NCI-H82 treated with DMSO at 0.1 percent for 48 hours (cell line): ENCODE data around the gene MLLT10.

Source experiments
- DNase-seq: peaks from one replicate; lab custom pipeline; 2025; ENCODE audit not compliant: unreplicated experiment; lab: John Stamatoyannopoulos, UW

The MLLT10 gene

DNA sequence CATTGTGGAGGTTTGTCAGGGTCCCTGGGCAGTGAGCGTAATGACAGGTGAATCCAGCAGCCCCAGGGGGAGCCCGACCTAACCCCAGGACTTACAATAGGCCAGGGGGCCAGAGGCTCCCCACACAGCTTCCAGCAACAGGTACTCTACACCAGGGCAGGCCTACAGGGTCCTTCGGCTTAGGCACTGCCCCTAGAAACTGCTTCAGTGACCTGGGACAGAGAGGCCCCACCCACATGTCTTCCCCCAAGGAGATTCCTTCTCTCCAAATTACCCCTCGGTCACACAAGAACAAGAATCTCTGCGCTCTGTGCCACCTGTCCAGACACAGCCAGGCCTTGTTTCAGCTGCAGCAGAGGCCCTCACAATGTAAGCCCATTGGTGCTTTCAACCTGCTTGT, 32.9 kb upstream of the MLLT10 start:
- DNase-seq = no peak

GRCh38 chr10:21501731-21502347, 32.2 kb upstream of the MLLT10 start:
- no peak for DNase-seq

- no peak for DNase-seq
Observed at GRCh38 chr10:21502348-21502740, 31.7 kb upstream of the MLLT10 start.

DNA sequence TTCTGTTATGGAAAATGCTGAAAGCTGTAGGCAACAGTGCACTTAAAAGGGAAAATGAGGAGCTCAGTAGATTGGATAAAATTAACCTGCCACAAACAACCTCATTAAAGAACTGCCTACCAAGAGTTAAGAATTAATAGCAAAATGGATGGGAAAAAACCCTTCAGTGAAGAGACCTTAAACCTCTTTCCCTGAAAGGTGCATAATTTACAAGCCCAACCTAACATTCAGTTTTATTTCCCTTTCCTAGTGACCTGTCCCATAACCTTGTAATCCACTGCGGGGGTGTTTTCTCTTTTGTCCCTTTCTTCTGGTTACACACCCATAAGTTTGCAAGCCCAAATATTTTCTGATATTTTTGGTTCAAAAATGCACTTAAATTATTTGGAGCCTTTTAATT, 30.5 kb upstream of the MLLT10 start:
- DNase-seq = no peak

GRCh38 chr10:21505711-21506278, 28.2 kb upstream of the MLLT10 start:
- no peak for DNase-seq

GRCh38 chr10:21506351-21506750, 27.7 kb upstream of the MLLT10 start:
- no peak for DNase-seq

DNA sequence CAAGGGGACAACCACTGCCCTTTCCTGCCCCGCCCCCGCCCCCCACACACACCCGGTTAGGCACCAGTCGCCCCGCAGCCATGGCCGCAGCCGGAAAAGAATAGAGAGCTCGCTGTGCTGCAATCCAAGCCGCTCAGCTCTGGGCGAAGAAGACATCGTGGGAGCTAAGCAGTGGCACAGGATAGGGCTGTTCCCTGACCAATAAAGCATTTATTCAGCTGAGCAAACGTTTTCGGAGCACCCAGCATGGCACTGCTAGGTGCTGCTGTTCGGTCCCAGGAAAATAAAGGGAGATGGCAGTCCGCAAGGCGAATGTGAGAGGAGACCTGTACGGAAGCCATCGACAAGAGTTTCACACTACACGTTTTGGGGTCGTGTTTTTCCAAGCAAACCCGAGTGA, 26.9 kb upstream of the MLLT10 start:
- DNase-seq = no peak

- no peak for DNase-seq
Observed at GRCh38 chr10:21508706-21509331, 25.2 kb upstream of the MLLT10 start.

- DNase-seq = no peak
Observed at GRCh38 chr10:21509341-21510240, 24.4 kb upstream of the MLLT10 start.

- no peak for DNase-seq
Observed at GRCh38 chr10:21510241-21511094, 23.6 kb upstream of the MLLT10 start.

DNA sequence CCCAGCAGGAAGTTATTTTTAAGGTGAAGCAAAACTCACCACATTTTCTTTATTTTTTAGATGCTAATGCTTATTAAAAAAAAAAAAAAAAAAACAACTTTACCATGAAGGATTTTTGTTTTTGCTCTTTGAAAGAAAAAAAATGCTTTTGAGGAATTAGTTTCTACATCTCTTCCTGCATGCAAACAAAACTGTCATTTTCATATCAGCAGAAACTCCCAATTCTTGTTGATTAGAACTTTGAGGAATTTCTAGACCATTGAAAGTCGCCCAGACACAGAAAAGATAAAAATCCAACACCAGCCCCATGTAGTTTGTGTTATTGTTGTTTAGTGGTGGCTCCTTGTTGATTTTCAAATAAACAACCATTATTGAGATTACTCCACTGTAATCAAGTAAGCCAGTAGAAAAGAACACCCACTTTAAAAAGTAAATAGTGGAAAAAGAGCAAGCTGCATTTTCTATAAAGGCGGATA, 22.9 kb upstream of the MLLT10 start:
- DNase-seq = no peak

GRCh38 chr10:21511946-21512572, 22.0 kb upstream of the MLLT10 start:
- no peak for DNase-seq

GRCh38 chr10:21512573-21513404, 21.2 kb upstream of the MLLT10 start:
- DNase-seq = no peak

- DNase-seq = no peak
Observed at GRCh38 chr10:21513405-21513788, 20.6 kb upstream of the MLLT10 start.

- DNase-seq = no peak
Observed at GRCh38 chr10:21514129-21514817, 19.8 kb upstream of the MLLT10 start.

DNA sequence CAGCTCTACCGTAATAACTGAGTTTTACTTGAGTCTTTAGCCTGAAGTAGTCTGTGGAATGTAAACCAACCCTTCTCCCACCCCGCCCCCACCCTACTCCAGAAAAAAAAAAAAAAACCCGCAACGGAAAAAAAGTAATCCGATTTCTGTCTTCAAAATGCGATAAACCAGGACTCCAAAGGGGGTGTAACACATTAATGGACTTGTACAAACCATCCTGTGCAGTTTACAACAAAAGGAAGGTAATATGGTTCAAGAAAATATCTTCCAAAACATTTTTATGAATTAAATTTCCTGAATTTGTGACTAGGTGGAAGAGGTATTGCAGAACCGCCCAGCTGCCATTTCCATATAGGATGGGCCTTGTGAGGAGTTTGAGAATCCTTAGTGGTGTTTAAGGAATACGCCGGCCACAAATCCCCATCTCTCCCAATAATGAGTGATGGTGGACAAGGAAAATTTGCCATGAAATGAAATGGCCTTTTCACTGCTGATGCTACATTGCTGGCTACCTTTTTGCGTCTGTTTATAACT, 19.1 kb upstream of the MLLT10 start:
- DNase-seq = peak; percentile 49

DNA sequence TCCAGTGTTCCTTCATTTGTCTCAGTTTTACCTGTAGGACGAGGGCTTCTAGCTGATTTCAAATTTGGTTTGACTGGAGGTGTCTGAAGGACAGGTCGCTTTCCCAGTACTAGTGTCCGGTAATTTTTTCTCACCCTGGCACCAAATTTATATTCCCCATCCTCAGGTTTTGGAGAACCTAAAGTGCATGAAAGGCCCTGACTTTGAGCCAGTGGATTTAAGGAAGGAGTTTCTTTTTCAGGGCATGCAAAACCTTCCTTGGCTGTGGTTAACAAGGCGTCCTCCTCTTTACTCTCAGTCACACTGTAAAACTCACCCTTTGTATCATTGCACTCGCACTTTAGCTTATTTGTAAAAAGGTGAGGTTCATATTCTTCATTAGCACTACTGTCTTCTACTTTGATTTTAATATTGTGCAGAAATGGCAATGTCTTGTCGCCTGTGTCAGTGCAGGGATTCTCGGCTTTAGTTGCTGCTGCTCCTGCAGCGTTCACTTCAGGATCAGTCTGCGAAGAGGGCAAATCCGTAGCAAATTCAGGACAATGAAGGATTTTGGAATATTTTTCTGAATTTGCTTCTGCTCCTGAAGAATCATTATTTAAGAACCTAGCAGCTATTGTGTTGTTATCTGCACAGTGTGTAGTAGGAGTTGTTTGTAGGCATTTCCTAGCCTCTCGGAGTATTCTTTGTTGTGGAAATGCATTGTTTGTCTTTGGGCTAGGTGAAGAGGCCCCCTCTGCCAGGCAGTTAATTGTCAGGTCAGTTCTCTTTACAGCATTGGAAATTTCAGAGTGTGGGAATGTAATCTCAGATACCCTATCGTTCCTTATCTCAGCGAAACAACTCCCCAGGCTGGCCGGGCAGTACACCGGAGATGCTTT, 18.4 kb upstream of the MLLT10 start:
- peak; percentile 40 for DNase-seq
